ENCODE results near the gene IFNA2. TPM values are rescaled to one million over a fixed set of nuclear protein-coding genes. Genes with fewer than 3 reads are reported as not detected.

The IFNA2 gene
- total RNA-seq, 2 donors from 2014 or later, result not detected

- no peak for TF ChIP-seq CTCF (IDR thresholded peaks at IDR 0.05)
- ATAC-seq (ENCODE audit: insufficient number of reproducible peaks, low FRiP score, low read depth), result no peak
- no peaks in the 10 kb centered on the region for H3K9me3 ChIP-seq
- no peaks in the 10 kb centered on the region for H3K4me1 ChIP-seq (ENCODE audit: control insufficient read depth in 1 of 2, low read depth in 2 of 2)
- H3K27ac ChIP-seq, result no peak overlapping the region
- no peak for DNase-seq (ENCODE audit: low spot score)
- H3K36me3 ChIP-seq, result no peaks in the 10 kb centered on the region
- H3K27me3 ChIP-seq (replicated peaks; ENCODE audit: insufficient read depth), result no peaks in the 10 kb centered on the region
- H3K4me3 ChIP-seq, result no peak overlapping the region
These were observed 27.4 kb downstream of the IFNA2 start for GRCh38 chr9:21357479-21358460.

GRCh38 chr9:21350787-21351186 is 34.4 kb downstream of the IFNA2 start, which contains the start of gene IFNA6:
IFNA6 (minus strand) TSS chr9:21350887; CDS start chr9:21350887, 0 bp downstream.
- Histone ChIP-seq H3K9me3 (no peaks in the 10 kb centered on the region), H3K27ac (no peak within 1 kb of the TSS), H3K36me3 (no peaks in the 10 kb centered on the region), H3K27me3 (replicated peaks; ENCODE audit: insufficient read depth) (no peaks in the 10 kb centered on the region), H3K4me3 (no peak within 1 kb of the TSS), H3K4me1 (ENCODE audit: control insufficient read depth in 1 of 2, low read depth in 2 of 2) (no peaks in the 10 kb centered on the region)
- DNase-seq (ENCODE audit: low spot score), result no peak
- TF ChIP-seq CTCF (IDR thresholded peaks at IDR 0.05), result no peak
- no peak for ATAC-seq (ENCODE audit: insufficient number of reproducible peaks, low FRiP score, low read depth)

- Histone ChIP-seq H3K4me1 (ENCODE audit: control insufficient read depth in 1 of 2, low read depth in 2 of 2) (no peaks in the 10 kb centered on the region), H3K27ac (no peak overlapping the region), H3K36me3 (no peaks in the 10 kb centered on the region), H3K27me3 (replicated peaks; ENCODE audit: insufficient read depth) (no peaks in the 10 kb centered on the region), H3K9me3 (no peaks in the 10 kb centered on the region), H3K4me3 (no peak overlapping the region)
- no peak for ATAC-seq (ENCODE audit: insufficient number of reproducible peaks, low FRiP score, low read depth)
- TF ChIP-seq CTCF (IDR thresholded peaks at IDR 0.05), result no peak
- no peak for DNase-seq (ENCODE audit: low spot score)
These were observed 36.7 kb downstream of the IFNA2 start for GRCh38 chr9:21348430-21348970.

GRCh38 chr9:21340735-21341134 is 44.5 kb downstream of the IFNA2 start:
- ATAC-seq (ENCODE audit: insufficient number of reproducible peaks, low FRiP score, low read depth) (no peak), DNase-seq (ENCODE audit: low spot score) (no peak)
- H3K4me1 ChIP-seq (ENCODE audit: control insufficient read depth in 1 of 2, low read depth in 2 of 2), result peaks cover 3 to 4% of the 10 kb centered on the region in 2 donors
- H3K27ac ChIP-seq, result no peak overlapping the region
- no peak overlapping the region for H3K4me3 ChIP-seq
- H3K27me3 ChIP-seq (replicated peaks; ENCODE audit: insufficient read depth), result no peaks in the 10 kb centered on the region
- TF ChIP-seq CTCF (IDR thresholded peaks at IDR 0.05), result no peak
- no peaks in the 10 kb centered on the region for H3K36me3 ChIP-seq
- no peaks in the 10 kb centered on the region for H3K9me3 ChIP-seq

GRCh38 chr9:21336457-21336856 is 48.7 kb downstream of the IFNA2 start:
- Histone ChIP-seq H3K4me1 (ENCODE audit: control insufficient read depth in 1 of 2, low read depth in 2 of 2) (peaks cover 31 to 33% of the 10 kb centered on the region in 2 donors), H3K27me3 (replicated peaks; ENCODE audit: insufficient read depth) (no peaks in the 10 kb centered on the region), H3K36me3 (no peaks in the 10 kb centered on the region), H3K27ac (no peak overlapping the region), H3K9me3 (no peaks in the 10 kb centered on the region), H3K4me3 (no peak overlapping the region)
- TF ChIP-seq CTCF (IDR thresholded peaks at IDR 0.05), result no peak
- DNase-seq (ENCODE audit: low spot score) (no peak), ATAC-seq (ENCODE audit: insufficient number of reproducible peaks, low FRiP score, low read depth) (no peak)
